ENCODE measurements around the gene JAKMIP1. TPM values are rescaled to one million over a fixed set of nuclear protein-coding genes. Genes with fewer than 3 reads are reported as not detected.
"Not testable (repeated sequence)": the region's sequence is repeated elsewhere in the genome, so short reads cannot be mapped to it uniquely, and the experiment has no call there.

The JAKMIP1 gene
- total and polyA plus RNA-seq, 4 donors = 0.08 to 0.46 (median 0.22) TPM

DNA sequence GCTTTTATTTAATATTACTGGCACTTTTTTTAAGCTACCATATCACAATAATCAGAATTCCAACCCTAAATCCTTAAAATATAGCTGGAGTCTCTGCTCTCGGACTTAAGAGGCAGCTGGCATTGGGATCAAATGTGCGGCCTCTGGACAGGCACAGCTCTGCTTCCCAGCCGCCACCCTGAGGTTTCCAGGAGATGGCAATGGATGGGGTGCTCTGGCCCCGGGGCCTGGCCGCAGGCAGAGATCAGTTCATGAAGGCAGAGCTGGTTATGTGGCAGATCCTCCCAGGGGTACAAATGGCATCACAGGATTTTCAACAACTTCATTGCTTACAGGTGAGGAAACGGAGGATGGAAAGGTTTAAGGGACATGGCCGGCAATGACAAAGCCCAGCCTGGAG lies 57.8 kb downstream of the JAKMIP1 start:
- Histone ChIP-seq H3K36me3 (ENCODE audit: control insufficient read depth in 4 of 4, insufficient read depth in 4 of 4, low read length in 4 of 4) (no peaks in the 10 kb centered on the region), H3K9ac (ENCODE audit: insufficient read depth in 1 of 2, low read length in 2 of 2) (no peak overlapping the region), H3K4me1 (ENCODE audit: control insufficient read depth in 5 of 5, insufficient read depth in 5 of 5, low read length in 5 of 5) (no peaks in the 10 kb centered on the region), H3K9me3 (ENCODE audit: control insufficient read depth in 4 of 4, insufficient read depth in 3 of 4, low read length in 3 of 4) (peaks cover 0 to 5% (median 0%) of the 10 kb centered on the region in 4 donors), H3K27me3 (ENCODE audit: control insufficient read depth in 3 of 3, insufficient read depth in 3 of 3, low read length in 2 of 3) (no peaks in the 10 kb centered on the region), H3K4me3 (no peak overlapping the region), H3K27ac (ENCODE audit: low read depth in 1 of 2, low read length in 1 of 2) (no peak overlapping the region)
- TF ChIP-seq, protein P1, sequence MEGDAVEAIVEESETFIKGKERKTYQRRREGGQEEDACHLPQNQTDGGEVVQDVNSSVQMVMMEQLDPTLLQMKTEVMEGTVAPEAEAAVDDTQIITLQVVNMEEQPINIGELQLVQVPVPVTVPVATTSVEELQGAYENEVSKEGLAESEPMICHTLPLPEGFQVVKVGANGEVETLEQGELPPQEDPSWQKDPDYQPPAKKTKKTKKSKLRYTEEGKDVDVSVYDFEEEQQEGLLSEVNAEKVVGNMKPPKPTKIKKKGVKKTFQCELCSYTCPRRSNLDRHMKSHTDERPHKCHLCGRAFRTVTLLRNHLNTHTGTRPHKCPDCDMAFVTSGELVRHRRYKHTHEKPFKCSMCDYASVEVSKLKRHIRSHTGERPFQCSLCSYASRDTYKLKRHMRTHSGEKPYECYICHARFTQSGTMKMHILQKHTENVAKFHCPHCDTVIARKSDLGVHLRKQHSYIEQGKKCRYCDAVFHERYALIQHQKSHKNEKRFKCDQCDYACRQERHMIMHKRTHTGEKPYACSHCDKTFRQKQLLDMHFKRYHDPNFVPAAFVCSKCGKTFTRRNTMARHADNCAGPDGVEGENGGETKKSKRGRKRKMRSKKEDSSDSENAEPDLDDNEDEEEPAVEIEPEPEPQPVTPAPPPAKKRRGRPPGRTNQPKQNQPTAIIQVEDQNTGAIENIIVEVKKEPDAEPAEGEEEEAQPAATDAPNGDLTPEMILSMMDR (IDR thresholded peaks at IDR 0.05; ENCODE audit: control extremely low read depth, extremely low read depth) = no peak
- ATAC-seq (ENCODE audit: insufficient read depth, low FRiP score) (no peak), DNase-seq (no peak)
- 91 to 95% methylated on average over 7 of the region's 7 CpGs for WGBS, 2 donors

DNA sequence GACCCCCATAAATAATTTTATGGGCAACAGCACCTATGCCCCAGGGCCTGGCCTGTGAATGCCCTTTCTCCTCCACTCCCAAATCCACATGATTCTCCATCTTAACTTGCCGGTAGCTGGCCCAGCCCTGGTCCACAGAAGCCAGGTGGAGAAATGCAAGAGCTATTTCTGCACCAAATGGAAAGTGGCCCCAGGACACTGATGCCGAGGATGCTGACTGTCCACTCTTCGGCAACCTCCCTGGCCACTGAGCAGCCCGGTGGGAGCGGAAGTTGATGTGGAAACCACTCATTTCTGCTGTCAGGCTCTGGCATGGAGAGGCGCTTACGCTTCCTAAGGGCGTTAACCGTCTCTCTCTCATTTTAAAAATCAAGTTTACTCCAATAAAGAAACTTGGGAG lies 58.8 kb downstream of the JAKMIP1 start:
- 67 to 84% methylated on average over 9 of the region's 9 CpGs for WGBS, 2 donors
- H3K4me3 ChIP-seq = no peak overlapping the region
- no peak overlapping the region for H3K9ac ChIP-seq (ENCODE audit: insufficient read depth in 1 of 2, low read length in 2 of 2)

DNA sequence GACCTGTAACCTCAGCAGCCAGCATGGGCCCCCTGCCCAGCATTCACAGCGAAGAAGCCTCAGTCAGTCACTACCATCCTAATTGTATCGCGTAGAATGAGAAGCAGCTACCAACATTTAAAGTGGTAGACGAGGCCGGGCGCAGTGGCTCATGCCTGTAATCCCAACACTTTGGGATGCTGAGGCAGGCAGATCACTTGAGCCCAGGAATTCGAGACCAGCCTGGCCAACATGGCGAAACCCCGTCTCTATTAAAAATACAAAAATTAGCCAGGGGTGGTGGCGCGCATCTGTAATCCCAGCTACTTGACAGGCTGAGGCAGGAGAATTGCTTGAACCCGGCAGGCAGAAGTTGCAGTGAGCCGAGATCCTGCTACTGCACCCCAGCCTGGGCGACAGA lies 59.3 kb downstream of the JAKMIP1 start:
- not testable (repeated sequence) for DNase-seq; H3K4me3 ChIP-seq; H3K9me3 ChIP-seq (ENCODE audit: control insufficient read depth in 4 of 4, insufficient read depth in 3 of 4, low read length in 3 of 4); H3K27me3 ChIP-seq (ENCODE audit: control insufficient read depth in 3 of 3, insufficient read depth in 3 of 3, low read length in 2 of 3); H3K27ac ChIP-seq (ENCODE audit: low read depth in 1 of 2, low read length in 1 of 2); H3K9ac ChIP-seq (ENCODE audit: insufficient read depth in 1 of 2, low read length in 2 of 2); H3K36me3 ChIP-seq (ENCODE audit: control insufficient read depth in 4 of 4, insufficient read depth in 4 of 4, low read length in 4 of 4); H3K4me1 ChIP-seq (ENCODE audit: control insufficient read depth in 5 of 5, insufficient read depth in 5 of 5, low read length in 5 of 5); ATAC-seq (ENCODE audit: insufficient read depth, low FRiP score)
- WGBS, 2 donors = 91 to 96% methylated on average over 14 of the region's 14 CpGs

More for the DNA sequence above, 58.8 kb downstream of the JAKMIP1 start:
- TF ChIP-seq, protein P1 (IDR thresholded peaks at IDR 0.05; ENCODE audit: control extremely low read depth, extremely low read depth) = no peak
- Histone ChIP-seq H3K36me3 (ENCODE audit: control insufficient read depth in 4 of 4, insufficient read depth in 4 of 4, low read length in 4 of 4) (no peaks in the 10 kb centered on the region), H3K4me1 (ENCODE audit: control insufficient read depth in 5 of 5, insufficient read depth in 5 of 5, low read length in 5 of 5) (no peaks in the 10 kb centered on the region), H3K27me3 (ENCODE audit: control insufficient read depth in 3 of 3, insufficient read depth in 3 of 3, low read length in 2 of 3) (no peaks in the 10 kb centered on the region), H3K9me3 (ENCODE audit: control insufficient read depth in 4 of 4, insufficient read depth in 3 of 4, low read length in 3 of 4) (peaks cover 0 to 2% (median 0%) of the 10 kb centered on the region in 4 donors), H3K27ac (ENCODE audit: low read depth in 1 of 2, low read length in 1 of 2) (no peak overlapping the region)
- DNase-seq = no peak
- no peak for ATAC-seq (ENCODE audit: insufficient read depth, low FRiP score)

DNA sequence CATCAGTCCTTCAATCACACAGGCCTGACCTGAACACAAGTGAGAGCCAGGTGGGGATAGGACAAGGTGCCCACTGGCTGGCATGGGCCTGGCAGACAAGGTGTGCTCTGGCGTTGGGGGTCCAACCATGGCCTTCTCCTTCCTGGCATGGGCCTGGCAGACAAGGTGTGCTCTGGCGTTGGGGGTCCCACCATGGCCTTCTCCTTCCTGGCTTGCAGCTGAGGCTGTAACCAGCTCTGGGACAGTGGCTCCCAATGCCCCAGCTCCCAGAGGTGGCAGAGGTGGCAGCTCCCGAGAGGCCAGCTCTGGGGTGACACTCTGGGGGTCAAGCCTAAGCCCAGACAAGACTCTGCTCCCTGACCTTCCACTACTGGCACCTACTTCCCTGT lies 62.6 kb downstream of the JAKMIP1 start:
- 81 to 83% methylated on average over 3 of the region's 3 CpGs for WGBS, 2 donors
- H3K9me3 ChIP-seq (ENCODE audit: control insufficient read depth in 4 of 4, insufficient read depth in 3 of 4, low read length in 3 of 4) = peaks cover 0 to 12% (median 0%) of the 10 kb centered on the region in 4 donors
- H3K4me1 ChIP-seq (ENCODE audit: control insufficient read depth in 5 of 5, insufficient read depth in 5 of 5, low read length in 5 of 5) = no peaks in the 10 kb centered on the region
- DNase-seq = no peak
- H3K36me3 ChIP-seq (ENCODE audit: control insufficient read depth in 4 of 4, insufficient read depth in 4 of 4, low read length in 4 of 4) = no peaks in the 10 kb centered on the region
- no peak overlapping the region for H3K27ac ChIP-seq (ENCODE audit: low read depth in 1 of 2, low read length in 1 of 2)
- H3K9ac ChIP-seq (ENCODE audit: insufficient read depth in 1 of 2, low read length in 2 of 2) = no peak overlapping the region
- TF ChIP-seq, protein P1 (IDR thresholded peaks at IDR 0.05; ENCODE audit: control extremely low read depth, extremely low read depth) = no peak
- ATAC-seq (ENCODE audit: insufficient read depth, low FRiP score) = no peak
- H3K27me3 ChIP-seq (ENCODE audit: control insufficient read depth in 3 of 3, insufficient read depth in 3 of 3, low read length in 2 of 3) = no peaks in the 10 kb centered on the region
- H3K4me3 ChIP-seq = no peak overlapping the region
